Nephron (organoid): Measurements from ENCODE around the gene FNBP1.

Experiments used
- H3K27ac Mint-ChIP-seq, 3 experiments: 2 replicates each; pipeline ENCODE4 v1.8.0; 2020; ENCODE audit warnings: mixed read lengths in 3 of 3, mild to moderate bottlenecking in 2 of 3, moderate library complexity in 1 of 3
- H3K27me3 Mint-ChIP-seq: 2 replicates; pipeline ENCODE4 v1.8.0; 2021; ENCODE audit warnings: low read depth, mild to moderate bottlenecking, moderate library complexity, mixed read lengths
- H3K36me3 Mint-ChIP-seq: 2 replicates; pipeline ENCODE4 v1.8.0; 2020; ENCODE audit warnings: low read depth, mixed read lengths
- H3K4me1 Mint-ChIP-seq: 2 replicates; pipeline ENCODE4 v1.8.0; 2020; ENCODE audit warnings: mixed read lengths
- H3K4me3 Mint-ChIP-seq, 3 experiments: 2 replicates each; pipeline ENCODE4 v1.8.0; 2020; ENCODE audit warnings: mild to moderate bottlenecking in 3 of 3, mixed read lengths in 3 of 3, moderate library complexity in 2 of 3
- H3K9me3 Mint-ChIP-seq: 2 replicates; pipeline ENCODE4 v1.8.0; 2020; ENCODE audit warnings: mixed read lengths
- CTCF ChIP-seq, 3 experiments: fragments of 200-600 bp; sonication (generic); IDR thresholded peaks; one replicate each; pipeline ENCODE4 v1.5.0; 2021; ENCODE audit warnings: antibody characterized with exemption in 3 of 3; ENCODE audit not compliant: unreplicated experiment in 3 of 3

The FNBP1 gene

GRCh38 chr9:129886226-129887174 lies 156.5 kb downstream of the FNBP1 start:
- peaks cover 29% of the 10 kb centered on the region for H3K36me3 Mint-ChIP-seq
- no peak for TF ChIP-seq CTCF (IDR thresholded peaks at IDR 0.05; ENCODE audit: unreplicated experiment in 3 of 3)
- peak overlapping the region in 2 of 3 experiments; percentile 43 to 48 for H3K4me3 Mint-ChIP-seq
- peaks cover 45% of the 10 kb centered on the region for H3K4me1 Mint-ChIP-seq
- H3K27me3 Mint-ChIP-seq = peaks cover 9% of the 10 kb centered on the region
- H3K27ac Mint-ChIP-seq = peak overlapping the region; percentile 19 to 74 (median 33)
- H3K9me3 Mint-ChIP-seq = no peaks in the 10 kb centered on the region

GRCh38 chr9:129885670-129886106 lies 157.3 kb downstream of the FNBP1 start:
- peak; percentile 84 to 87 (median 85) for TF ChIP-seq CTCF (IDR thresholded peaks at IDR 0.05; ENCODE audit: unreplicated experiment in 3 of 3)

GRCh38 chr9:129885018-129885669 lies 157.8 kb downstream of the FNBP1 start:
- peaks cover 54% of the 10 kb centered on the region for H3K4me1 Mint-ChIP-seq
- peak overlapping the region; percentile 73 to 93 (median 90) for H3K27ac Mint-ChIP-seq
- TF ChIP-seq CTCF (IDR thresholded peaks at IDR 0.05; ENCODE audit: unreplicated experiment in 3 of 3) = no peak
- H3K27me3 Mint-ChIP-seq = peaks cover 9% of the 10 kb centered on the region
- H3K36me3 Mint-ChIP-seq = peaks cover 36% of the 10 kb centered on the region
- H3K9me3 Mint-ChIP-seq = no peaks in the 10 kb centered on the region
- H3K4me3 Mint-ChIP-seq = peak overlapping the region; percentile 53 to 73 (median 73)

More at GRCh38 chr9:129885670-129886106, 157.3 kb downstream of the FNBP1 start:
- H3K27me3 Mint-ChIP-seq = peaks cover 9% of the 10 kb centered on the region
- peak overlapping the region; percentile 34 to 73 (median 62) for H3K4me3 Mint-ChIP-seq
- H3K27ac Mint-ChIP-seq = peak overlapping the region; percentile 50 to 90 (median 69)
- H3K4me1 Mint-ChIP-seq = peaks cover 48% of the 10 kb centered on the region
- peaks cover 33% of the 10 kb centered on the region for H3K36me3 Mint-ChIP-seq
- H3K9me3 Mint-ChIP-seq = no peaks in the 10 kb centered on the region

- H3K27ac Mint-ChIP-seq = peak overlapping the region; percentile 73 to 93 (median 90)
- H3K27me3 Mint-ChIP-seq = peaks cover 9% of the 10 kb centered on the region
- H3K4me3 Mint-ChIP-seq = peak overlapping the region; percentile 53 to 73 (median 71)
- H3K36me3 Mint-ChIP-seq = peaks cover 33% of the 10 kb centered on the region
- H3K9me3 Mint-ChIP-seq = no peaks in the 10 kb centered on the region
- peaks cover 55% of the 10 kb centered on the region for H3K4me1 Mint-ChIP-seq
- TF ChIP-seq CTCF (IDR thresholded peaks at IDR 0.05; ENCODE audit: unreplicated experiment in 3 of 3) = peak in 1 of 3 experiments; percentile 10
Measured at GRCh38 chr9:129884220-129885017, 158.6 kb downstream of the FNBP1 start.

- no peak for TF ChIP-seq CTCF (IDR thresholded peaks at IDR 0.05; ENCODE audit: unreplicated experiment in 3 of 3)
- no peaks in the 10 kb centered on the region for H3K9me3 Mint-ChIP-seq
- peaks cover 18% of the 10 kb centered on the region for H3K36me3 Mint-ChIP-seq
- no peak overlapping the region for H3K4me3 Mint-ChIP-seq
- peak overlapping the region in 2 of 3 experiments; percentile 30 to 69 for H3K27ac Mint-ChIP-seq
- peaks cover 41% of the 10 kb centered on the region for H3K4me1 Mint-ChIP-seq
- peaks cover 6% of the 10 kb centered on the region for H3K27me3 Mint-ChIP-seq
Measured at GRCh38 chr9:129881547-129882324, 161.3 kb downstream of the FNBP1 start.
